SJCRH30 (cell line): ENCODE data around the gene PLAC9. TPM values are rescaled to one million over a fixed set of nuclear protein-coding genes. Genes with fewer than 3 reads are reported as not detected.

Experiments
- DNase-seq, 2 experiments: peaks; one replicate each; pipeline ENCODE4 v3.0.0-alpha.2; 2015 to 2020
- H3K27ac ChIP-seq: fragments of 250-450 bp; sonication (Bioruptor Pico); 2 replicates; pipeline ENCODE4 v1.5.1; 2020; ENCODE audit warnings: mild to moderate bottlenecking, moderate library complexity
- H3K27me3 ChIP-seq: fragments of 250-450 bp; sonication (Bioruptor Pico); 2 replicates; pipeline ENCODE4 v1.5.1; 2020; ENCODE audit warnings: mild to moderate bottlenecking, moderate library complexity
- H3K36me3 ChIP-seq: fragments of 250-450 bp; sonication (Bioruptor Pico); 2 replicates; pipeline ENCODE4 v1.5.1; 2020; ENCODE audit warnings: mild to moderate bottlenecking, moderate library complexity
- H3K4me1 ChIP-seq: fragments of 250-450 bp; sonication (Bioruptor Pico); 2 replicates; pipeline ENCODE4 v1.5.1; 2020; ENCODE audit warnings: mild to moderate bottlenecking, moderate library complexity
- H3K4me3 ChIP-seq: fragments of 250-450 bp; sonication (Bioruptor Pico); 2 replicates; pipeline ENCODE4 v1.5.1; 2020; ENCODE audit warnings: mild to moderate bottlenecking, moderate library complexity
- H3K9me3 ChIP-seq: fragments of 250-450 bp; sonication (Bioruptor Pico); replicated peaks from 2 replicates; pipeline ENCODE4 v1.5.1; 2020; ENCODE audit warnings: mild to moderate bottlenecking, moderate library complexity
- total RNA-seq: library from RNA; depleted of rRNA; stranded (reverse); fragments of >200 nt; shearing (Covaris generic); gene quantifications from 2 replicates; pipeline ENCODE4 v1.2.3, GENCODE V29; 2014

PLAC9 gene
- total RNA-seq, 1 experiment from 2014 or later = 4.7 TPM

DNA sequence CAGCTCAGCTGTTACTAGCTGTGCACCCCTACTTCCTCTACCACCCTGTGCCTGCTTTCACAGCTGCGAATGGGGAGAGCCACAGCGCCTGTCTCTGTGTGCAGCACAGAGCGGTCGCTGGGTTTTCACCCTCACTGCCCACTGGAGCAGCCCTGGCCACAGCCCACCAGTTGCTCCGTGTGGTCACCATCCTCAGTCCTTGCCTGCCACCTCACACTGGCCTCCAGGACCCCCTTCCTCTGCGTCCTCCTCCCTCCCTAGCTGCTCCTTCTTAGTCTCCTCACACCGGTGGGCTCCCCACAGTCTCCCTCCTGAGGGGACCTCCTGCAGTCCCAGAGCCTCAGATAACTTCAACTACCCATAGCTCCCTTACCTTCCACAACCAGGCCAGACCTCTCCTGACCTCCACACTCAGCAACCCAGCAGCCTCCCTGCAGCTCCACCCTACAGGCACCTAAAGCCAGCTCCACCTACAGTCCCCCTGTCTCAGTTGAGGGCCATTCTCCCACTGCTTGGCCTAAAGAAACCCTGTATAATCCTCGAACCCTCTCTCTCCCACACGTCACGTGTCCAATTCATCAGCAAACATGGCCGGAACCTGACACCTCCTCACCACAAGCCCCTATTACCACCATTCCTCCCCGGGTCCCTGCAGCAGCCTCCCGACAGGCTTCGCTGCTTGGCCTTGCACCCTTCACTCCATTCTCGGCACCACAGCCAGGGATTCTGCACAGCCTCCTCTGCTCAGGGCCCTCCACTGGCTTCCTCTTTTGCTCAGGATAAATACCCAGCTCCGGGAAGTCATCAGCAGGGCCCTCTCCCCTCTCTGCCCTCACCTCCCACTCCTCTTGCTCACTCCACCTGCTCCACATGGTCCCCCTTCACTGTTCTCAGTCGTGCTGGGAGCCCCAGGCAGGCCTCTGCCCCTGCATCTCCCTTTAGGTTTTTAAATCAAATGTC lies 28.1 kb downstream of the PLAC9 start:
- no peaks in the 10 kb centered on the region for H3K27me3 ChIP-seq
- H3K36me3 ChIP-seq = peaks cover 4% of the 10 kb centered on the region; the same call in 1 of the 2 replicates
- DNase-seq = no peak
- no peak overlapping the region for H3K4me3 ChIP-seq
- H3K4me1 ChIP-seq = peaks cover 33% of the 10 kb centered on the region
- no peak overlapping the region for H3K27ac ChIP-seq
- no peaks in the 10 kb centered on the region for H3K9me3 ChIP-seq

DNA sequence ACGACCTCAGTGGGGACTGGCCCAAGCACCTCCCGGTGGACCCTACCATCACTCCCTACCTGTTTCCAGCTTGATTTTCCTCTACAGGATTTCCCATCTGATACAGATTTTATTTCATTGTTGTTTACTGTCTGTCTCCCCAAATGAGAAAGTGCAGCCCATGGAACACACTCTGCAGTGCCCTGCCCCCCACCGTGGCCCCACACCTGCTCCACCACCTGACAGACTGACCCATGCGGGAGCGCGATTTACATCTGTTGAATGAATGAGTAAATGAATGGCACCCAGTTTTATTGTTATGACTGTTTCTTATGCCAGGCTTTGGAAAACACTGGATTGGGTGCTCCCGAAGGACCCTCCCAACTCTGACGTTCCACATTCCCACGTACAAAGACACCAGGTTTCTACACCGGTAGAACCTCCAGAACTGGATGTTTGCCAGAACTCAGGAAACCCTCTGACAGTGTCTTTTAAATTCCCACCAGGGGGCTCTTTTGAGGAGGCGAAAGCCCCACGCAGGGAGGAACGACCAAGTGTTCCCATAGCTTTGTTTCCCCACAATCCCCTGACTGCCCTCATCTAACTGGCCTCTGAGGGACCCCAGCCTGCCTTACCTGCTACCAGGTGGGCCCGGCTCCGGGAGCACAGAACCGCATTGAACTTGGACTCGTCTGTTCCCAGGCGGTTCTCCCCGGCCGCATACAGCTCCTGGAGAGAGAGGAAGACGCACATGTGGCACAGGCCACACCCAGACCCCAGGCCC lies 29.0 kb downstream of the PLAC9 start:
- Histone ChIP-seq H3K4me1 (peaks cover 33% of the 10 kb centered on the region), H3K9me3 (no peaks in the 10 kb centered on the region), H3K4me3 (no peak overlapping the region), H3K27me3 (no peaks in the 10 kb centered on the region), H3K27ac (no peak overlapping the region), H3K36me3 (peaks cover 4% of the 10 kb centered on the region; the same call in 1 of the 2 replicates)
- peak in 1 of 2 experiments; percentile 43 for DNase-seq

DNA sequence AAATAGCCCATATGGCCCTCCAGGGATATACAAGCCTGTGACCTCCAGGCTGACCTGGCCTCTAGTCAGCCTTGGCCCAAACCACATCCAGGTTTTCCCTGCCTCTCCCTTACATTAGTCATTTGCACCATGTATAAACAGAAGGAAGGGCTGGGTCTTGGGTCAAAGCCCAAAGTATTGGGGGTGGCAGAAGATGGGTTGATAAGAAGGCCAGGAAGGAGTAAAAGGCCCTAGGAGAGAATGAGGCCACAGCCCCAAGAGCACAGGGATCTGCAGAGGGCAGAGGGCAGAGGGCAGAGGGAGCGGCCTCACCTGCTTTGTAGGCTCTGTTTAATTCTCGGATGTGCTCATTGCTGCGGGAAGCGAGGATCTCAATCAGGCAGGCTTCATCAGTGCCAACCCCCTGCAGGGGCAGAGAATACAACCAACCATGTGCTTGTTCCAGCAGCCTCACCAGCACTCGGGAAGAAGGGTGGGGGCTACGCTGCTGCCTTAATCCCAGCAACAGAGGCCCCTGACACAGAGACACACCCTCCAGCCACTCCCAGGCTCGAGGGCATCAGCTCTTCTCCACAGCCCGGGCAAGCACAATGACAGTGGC lies 31.3 kb downstream of the PLAC9 start:
- H3K4me1 ChIP-seq = peaks cover 40% of the 10 kb centered on the region
- no peaks in the 10 kb centered on the region for H3K27me3 ChIP-seq
- DNase-seq = no peak
- no peak overlapping the region for H3K27ac ChIP-seq
- H3K4me3 ChIP-seq = no peak overlapping the region
- no peaks in the 10 kb centered on the region for H3K36me3 ChIP-seq
- H3K9me3 ChIP-seq = no peaks in the 10 kb centered on the region

DNA sequence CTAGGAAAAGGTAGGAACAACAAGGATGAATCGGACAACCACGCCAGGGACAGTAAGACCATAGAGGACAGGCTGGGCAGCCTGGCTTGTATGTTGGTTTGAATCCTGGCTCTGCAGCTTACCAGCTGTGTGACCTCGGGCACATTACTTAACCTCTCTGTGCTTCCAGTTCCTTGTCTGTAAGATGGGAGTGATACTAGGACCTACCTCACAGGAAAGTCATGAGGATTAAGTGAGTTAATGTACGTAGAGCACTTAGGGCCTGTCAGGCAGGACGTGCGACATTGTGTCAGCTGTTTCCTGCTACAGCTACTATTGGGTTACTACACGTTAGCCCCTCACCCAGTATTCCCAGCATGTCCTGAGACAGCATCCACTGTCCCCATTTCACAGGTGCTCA lies 32.1 kb downstream of the PLAC9 start:
- no peak overlapping the region for H3K4me3 ChIP-seq
- H3K36me3 ChIP-seq = no peaks in the 10 kb centered on the region
- no peak for DNase-seq
- no peaks in the 10 kb centered on the region for H3K27me3 ChIP-seq
- H3K27ac ChIP-seq = no peak overlapping the region
- peaks cover 34% of the 10 kb centered on the region for H3K4me1 ChIP-seq
- no peaks in the 10 kb centered on the region for H3K9me3 ChIP-seq

DNA sequence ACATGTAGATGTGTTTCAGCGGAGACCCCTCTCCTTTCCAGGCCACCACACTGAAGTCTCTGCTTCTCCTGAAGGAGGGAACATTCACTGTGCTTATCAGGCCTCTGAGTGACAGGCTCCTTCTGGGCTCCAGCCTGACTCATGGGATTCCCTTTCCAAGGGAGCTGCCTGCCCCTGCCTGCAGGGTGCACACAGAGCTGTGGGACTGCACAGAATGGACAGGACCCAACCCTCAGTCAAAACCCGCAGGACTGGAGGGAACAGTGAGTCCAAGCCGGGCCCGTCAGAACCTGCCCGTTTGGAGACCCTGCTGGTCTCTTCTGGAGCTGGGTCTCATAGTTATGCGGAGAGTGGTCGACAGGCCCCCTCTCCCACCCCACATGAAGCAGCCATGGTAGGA lies 32.6 kb downstream of the PLAC9 start:
- no peak overlapping the region for H3K27ac ChIP-seq
- peak; percentile 35 to 42 for DNase-seq
- no peaks in the 10 kb centered on the region for H3K36me3 ChIP-seq
- peaks cover 33% of the 10 kb centered on the region for H3K4me1 ChIP-seq
- no peak overlapping the region for H3K4me3 ChIP-seq
- no peaks in the 10 kb centered on the region for H3K9me3 ChIP-seq
- H3K27me3 ChIP-seq = no peaks in the 10 kb centered on the region

DNA sequence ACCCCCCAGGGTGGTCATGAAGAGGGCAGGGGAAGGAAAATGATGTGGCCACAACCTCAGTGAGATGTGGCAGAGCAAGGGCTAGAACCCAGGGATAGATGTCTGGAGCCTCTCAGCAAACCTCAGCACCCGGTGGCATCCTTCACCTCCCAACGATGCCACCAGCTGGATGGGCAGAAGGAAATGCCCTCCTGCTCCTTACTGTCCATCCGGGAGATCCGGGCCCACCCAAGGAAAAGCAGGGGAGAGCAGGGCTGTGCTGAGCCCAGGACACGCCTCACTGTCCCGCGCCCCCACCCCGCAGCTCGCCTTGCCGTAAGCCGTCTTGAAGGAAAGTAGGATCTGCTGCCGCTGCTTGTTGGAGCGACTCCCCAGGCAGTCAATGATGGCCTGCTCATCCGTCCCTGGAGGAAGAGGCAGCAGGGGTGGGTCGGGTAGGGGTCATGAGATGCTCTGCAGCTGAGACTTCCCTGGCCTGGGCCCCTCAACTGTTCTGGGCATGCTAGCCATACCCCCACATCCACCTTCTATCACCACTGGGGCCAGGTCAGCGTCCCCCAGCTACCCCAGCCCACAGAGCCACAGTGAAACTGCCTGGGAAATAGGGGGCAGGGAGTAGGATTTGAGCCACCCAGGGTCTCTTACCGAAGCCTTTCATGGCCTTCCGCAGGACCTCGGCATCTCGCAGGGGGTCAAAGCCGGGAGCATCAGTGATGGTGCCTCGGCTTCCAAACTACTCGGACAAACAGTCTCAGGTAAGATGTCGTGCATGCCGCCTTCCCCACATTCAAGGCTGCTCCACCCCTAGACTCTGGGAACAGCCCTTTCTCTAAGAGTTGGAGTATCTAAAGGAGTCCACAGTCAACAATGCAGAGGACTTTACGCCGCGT lies 34.3 kb downstream of the PLAC9 start:
- Histone ChIP-seq H3K9me3 (no peaks in the 10 kb centered on the region), H3K36me3 (no peaks in the 10 kb centered on the region), H3K4me3 (no peak overlapping the region), H3K27ac (no peak overlapping the region; the same call in 1 of the 2 replicates), H3K27me3 (no peaks in the 10 kb centered on the region), H3K4me1 (peaks cover 33% of the 10 kb centered on the region)
- DNase-seq = no peak

DNA sequence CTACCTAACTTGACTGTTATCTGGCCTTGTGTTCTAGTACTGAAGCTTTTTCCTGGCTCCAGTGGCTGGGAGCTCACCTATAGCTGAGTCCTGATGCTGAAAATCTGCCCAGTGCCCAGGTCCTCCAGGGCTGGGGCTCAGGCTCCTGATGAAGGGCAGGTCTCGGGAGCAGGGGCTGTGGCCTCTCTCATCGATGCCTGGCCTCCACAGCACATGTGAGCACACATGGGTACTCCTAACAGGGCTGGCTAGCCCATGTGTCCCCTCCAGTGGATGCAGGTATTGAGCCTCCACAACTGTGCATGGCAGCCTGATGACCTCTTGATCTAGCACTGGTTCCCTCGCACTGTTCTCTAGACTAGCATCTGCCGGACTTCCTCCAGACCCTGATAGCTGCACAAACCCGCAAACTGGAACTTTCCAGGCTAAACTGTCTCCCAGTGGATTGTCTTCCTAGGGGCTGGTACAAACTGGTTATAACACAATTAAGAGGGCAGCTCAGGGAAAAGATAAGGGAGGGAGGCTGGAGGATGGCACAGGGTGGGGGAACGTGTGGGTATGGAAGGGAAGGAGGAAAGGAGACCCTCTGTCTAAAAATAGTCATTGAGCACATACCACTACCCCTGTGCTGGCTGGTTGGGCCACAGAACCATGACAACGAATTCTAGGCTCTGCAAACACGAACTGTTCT lies 35.1 kb downstream of the PLAC9 start:
- H3K36me3 ChIP-seq = no peaks in the 10 kb centered on the region
- H3K4me1 ChIP-seq = peaks cover 33% of the 10 kb centered on the region
- H3K4me3 ChIP-seq = no peak overlapping the region
- H3K27ac ChIP-seq = peak overlapping the region; percentile 58
- no peaks in the 10 kb centered on the region for H3K27me3 ChIP-seq
- no peak for DNase-seq
- H3K9me3 ChIP-seq = no peaks in the 10 kb centered on the region

DNA sequence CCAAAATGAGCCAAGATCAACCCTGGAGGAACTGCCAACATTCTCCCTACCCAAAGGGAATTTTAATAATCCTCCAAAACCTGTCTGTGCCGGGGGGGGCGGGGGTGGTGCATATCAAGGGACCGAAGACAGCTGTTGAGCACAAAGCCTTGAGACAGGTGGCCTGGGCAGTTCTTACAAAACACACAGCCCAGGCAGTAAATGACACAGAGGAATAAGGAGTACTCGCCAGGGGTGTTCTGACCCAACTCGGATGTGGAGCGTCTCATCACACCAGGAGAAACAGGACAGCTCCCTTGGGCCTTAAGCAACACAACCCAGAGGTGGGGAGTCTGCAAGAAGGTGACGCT lies 35.6 kb downstream of the PLAC9 start:
- no peaks in the 10 kb centered on the region for H3K36me3 ChIP-seq
- DNase-seq = peak; percentile 71 to 82
- H3K4me3 ChIP-seq = no peak overlapping the region; the same call in 1 of the 2 replicates
- H3K9me3 ChIP-seq = no peaks in the 10 kb centered on the region
- H3K27ac ChIP-seq = peak overlapping the region; percentile 58
- peaks cover 33% of the 10 kb centered on the region for H3K4me1 ChIP-seq
- H3K27me3 ChIP-seq = no peaks in the 10 kb centered on the region

DNA sequence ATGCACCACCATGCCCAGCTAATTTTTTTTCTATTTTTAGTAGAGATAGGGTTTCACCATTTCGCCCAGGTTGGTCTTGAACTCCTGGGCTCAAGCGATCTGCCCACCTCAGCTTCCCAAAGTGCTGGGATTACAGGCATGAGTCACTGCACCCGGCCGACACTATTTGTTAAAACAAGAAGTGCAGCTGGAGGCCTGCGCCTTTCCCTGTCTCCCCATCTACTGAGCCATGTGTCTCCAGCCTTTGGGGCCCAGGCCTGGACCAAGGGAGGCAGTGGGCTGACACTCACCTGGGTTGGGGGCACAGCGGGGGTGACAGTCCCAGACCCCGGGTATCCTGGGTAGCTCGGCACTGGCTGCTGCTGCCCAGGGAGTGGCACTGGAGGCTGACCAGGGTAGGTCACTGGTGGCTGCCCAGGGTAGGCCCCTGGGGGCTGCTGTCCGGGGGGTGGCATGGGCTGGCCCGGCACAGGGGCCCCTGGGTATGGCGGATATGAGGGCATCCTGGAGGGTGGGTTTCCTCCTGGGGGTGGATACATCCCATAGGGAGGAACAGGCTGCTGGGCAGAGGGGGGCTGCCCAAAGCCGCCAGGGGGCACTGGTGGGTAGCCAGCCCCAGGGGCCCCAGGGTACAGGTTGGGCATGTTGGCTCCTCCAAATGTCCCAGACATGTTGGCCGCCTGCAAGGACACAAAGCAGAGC lies 36.3 kb downstream of the PLAC9 start:
- Histone ChIP-seq H3K27ac (peak overlapping the region; percentile 58), H3K4me3 (no peak overlapping the region; the same call in 1 of the 2 replicates), H3K36me3 (no peaks in the 10 kb centered on the region), H3K4me1 (peaks cover 31% of the 10 kb centered on the region), H3K9me3 (no peaks in the 10 kb centered on the region), H3K27me3 (no peaks in the 10 kb centered on the region)
- peak; percentile 29 to 39 for DNase-seq

DNA sequence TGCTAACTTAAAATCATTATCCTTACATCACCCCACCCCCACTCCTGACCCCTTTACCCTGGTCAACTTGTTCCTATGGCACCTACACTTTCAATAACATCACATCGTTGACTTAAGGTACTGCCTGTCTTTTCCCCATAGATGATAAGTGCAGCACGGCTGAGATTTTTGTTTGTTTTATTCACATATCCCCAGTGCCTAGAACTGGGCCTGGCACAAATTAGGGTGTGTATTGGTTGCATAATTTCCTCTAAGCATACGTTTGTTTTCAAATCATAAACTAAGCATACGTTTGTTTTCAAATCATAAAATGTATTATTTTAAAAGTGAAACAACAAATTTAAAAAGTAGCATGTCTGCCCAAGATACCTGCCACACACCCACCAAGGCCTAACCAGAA lies 37.5 kb downstream of the PLAC9 start:
- H3K4me3 ChIP-seq = no peak overlapping the region
- no peaks in the 10 kb centered on the region for H3K36me3 ChIP-seq
- no peaks in the 10 kb centered on the region for H3K27me3 ChIP-seq
- H3K4me1 ChIP-seq = peaks cover 24% of the 10 kb centered on the region
- H3K27ac ChIP-seq = no peak overlapping the region
- no peak for DNase-seq
- no peaks in the 10 kb centered on the region for H3K9me3 ChIP-seq

DNA sequence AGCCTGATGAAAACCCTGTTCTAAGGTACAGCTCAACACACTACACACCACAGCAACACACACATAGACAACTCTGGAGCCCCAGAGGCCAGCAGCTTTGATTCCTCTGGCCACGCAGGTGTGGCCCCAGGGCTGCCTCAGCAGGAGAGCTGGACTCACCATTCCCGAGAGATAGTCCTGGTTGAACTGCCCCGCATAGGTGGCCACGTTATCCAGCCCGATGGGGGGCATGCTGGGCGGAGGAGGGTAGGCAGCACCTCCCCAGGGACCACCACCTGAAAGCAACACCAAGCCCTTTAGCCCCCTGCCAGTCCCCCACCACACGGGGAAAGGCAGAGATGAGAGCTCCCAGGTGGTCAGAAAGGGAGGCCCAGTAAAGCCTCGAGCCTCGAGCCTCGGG lies 38.1 kb downstream of the PLAC9 start:
- Histone ChIP-seq H3K27ac (no peak overlapping the region), H3K4me3 (no peak overlapping the region), H3K27me3 (no peaks in the 10 kb centered on the region), H3K36me3 (no peaks in the 10 kb centered on the region), H3K4me1 (peaks cover 18% of the 10 kb centered on the region), H3K9me3 (no peaks in the 10 kb centered on the region)
- DNase-seq = no peak

DNA sequence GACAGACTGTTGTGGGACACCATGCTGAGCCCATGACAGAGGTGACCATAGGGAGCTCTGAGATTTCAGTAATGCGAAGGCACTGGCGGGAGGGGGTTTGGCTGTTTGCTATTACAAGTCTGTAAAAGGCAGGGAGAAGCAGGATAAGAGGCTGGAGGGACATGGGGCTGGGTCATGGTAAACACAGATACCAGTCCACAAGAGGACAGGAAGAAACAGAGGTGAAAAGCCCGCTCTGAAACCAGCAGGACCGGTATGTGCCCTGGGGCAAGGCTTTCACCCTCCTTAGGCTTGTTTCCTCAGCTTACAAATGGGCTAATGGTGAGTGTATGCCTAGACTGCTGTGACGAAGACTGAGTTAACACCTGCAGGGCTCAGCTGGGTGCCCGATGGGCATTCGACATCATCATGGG lies 38.7 kb downstream of the PLAC9 start:
- Histone ChIP-seq H3K4me3 (no peak overlapping the region), H3K36me3 (no peaks in the 10 kb centered on the region)

DNA sequence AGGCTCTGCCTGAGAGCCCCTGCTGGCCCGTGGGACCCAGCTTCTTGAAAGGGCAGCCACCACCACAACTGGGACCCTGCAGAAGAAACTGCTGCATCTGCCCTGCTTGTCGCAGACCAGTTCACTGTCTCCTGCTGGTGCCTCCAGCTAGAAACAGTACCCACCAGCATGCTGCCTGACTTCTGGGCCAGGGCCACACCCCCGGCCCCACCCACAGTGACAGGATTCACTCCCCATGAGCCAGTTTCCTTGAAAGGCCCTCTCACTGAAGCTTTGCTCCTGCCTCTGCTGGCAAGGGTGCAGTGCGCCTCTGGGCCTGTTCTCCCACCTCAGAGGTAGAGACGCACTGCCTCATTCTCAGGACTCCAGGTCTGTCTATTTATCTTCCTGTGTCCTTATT lies 40.4 kb downstream of the PLAC9 start:
- no peaks in the 10 kb centered on the region for H3K27me3 ChIP-seq
- H3K27ac ChIP-seq = no peak overlapping the region
- H3K9me3 ChIP-seq = no peaks in the 10 kb centered on the region
- no peaks in the 10 kb centered on the region for H3K36me3 ChIP-seq
- no peak overlapping the region for H3K4me3 ChIP-seq
- H3K4me1 ChIP-seq = peaks cover 11% of the 10 kb centered on the region
- DNase-seq = no peak

More for the DNA sequence above, 38.7 kb downstream of the PLAC9 start:
- peaks cover 17% of the 10 kb centered on the region for H3K4me1 ChIP-seq
- no peak overlapping the region for H3K27ac ChIP-seq
- H3K27me3 ChIP-seq = no peaks in the 10 kb centered on the region
- DNase-seq = no peak
- H3K9me3 ChIP-seq = no peaks in the 10 kb centered on the region
